GM13977 (cell line): Measurements from ENCODE around the gene GOLT1A.
A peak's percentile ranks its signal among the peaks of the same experiment; 100 is the strongest.

Experiments used
- DNase-seq: peaks from one replicate; pipeline ENCODE4 v3.0.0; 2012; ENCODE audit warnings: low spot score
- CTCF ChIP-seq: IDR thresholded peaks from 2 replicates; pipeline ENCODE4 v1.5.1; 2012; ENCODE audit warnings: mild to moderate bottlenecking, control low read depth; ENCODE audit not compliant: insufficient read depth; ENCODE audit errors: extremely low read depth, missing control alignments
- in situ Hi-C: fragments of 300-500 bp; cut with MboI; formaldehyde crosslinking; loops from one replicate; pipeline ENCODE4 v1.12.0; 2022; ENCODE audit warnings: low sequenced_read_pairs, low pct_unique_long_range_greater_than_20kb, mixed read lengths, inconsistent platforms; ENCODE audit not compliant: unreplicated experiment

The GOLT1A gene

GRCh38 chr1:204212715-204213114 is 1.1 kb downstream of the GOLT1A start:
- in situ Hi-C loops: no loop called here
- no peak for DNase-seq
- no peak for TF ChIP-seq CTCF

GRCh38 chr1:204211046-204211445 is 2.7 kb downstream of the GOLT1A start:
- no peak for DNase-seq
- no peak for TF ChIP-seq CTCF
- in situ Hi-C loops: no loop called here

GRCh38 chr1:204207136-204207616 is 6.6 kb downstream of the GOLT1A start:
- DNase-seq: peak; percentile 83
- TF ChIP-seq CTCF: peak; percentile 93
- in situ Hi-C loops: no loop called here

- in situ Hi-C loops: no loop called here
- no peak for DNase-seq
Observed at GRCh38 chr1:204206121-204206520, 7.7 kb downstream of the GOLT1A start.

GRCh38 chr1:204205486-204205885 is 8.3 kb downstream of the GOLT1A start:
- in situ Hi-C loops: no loop called here
- no peak for DNase-seq
- TF ChIP-seq CTCF: no peak

More at GRCh38 chr1:204206121-204206520, 7.7 kb downstream of the GOLT1A start:
- no peak for TF ChIP-seq CTCF

GRCh38 chr1:204204944-204205343 is 8.8 kb downstream of the GOLT1A start:
- no peak for DNase-seq
- TF ChIP-seq CTCF: no peak
- in situ Hi-C loops: no loop called here
